Activated CD4-positive, alpha-beta T cell treated with anti-CD3 and anti-CD28 coated beads, Interleukin-2, amount 50 U/mL, for 48 hours (primary cell): ENCODE measurements around the gene BSN.

Experiments used
- DNase-seq, 2 experiments: peaks; one replicate each; pipeline ENCODE4 v3.0.0-alpha.2; 2020

Gene BSN

DNA sequence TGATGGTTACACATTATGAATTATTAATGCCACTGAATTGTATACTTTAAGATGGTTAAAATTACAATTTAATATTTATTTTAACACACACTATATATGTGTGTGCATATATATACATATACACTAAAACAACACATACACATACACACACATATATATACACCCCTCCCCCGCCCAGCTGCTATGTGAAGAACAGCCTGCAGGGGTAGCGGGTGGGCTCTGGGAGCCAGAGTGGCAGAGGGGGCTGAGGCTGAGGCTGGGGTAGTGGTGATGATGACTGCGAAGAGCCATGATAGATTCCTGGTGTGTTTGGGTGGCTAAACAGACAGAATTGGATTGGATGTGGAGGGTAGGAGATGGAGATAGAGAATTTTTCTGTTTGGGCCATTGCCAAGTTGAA lies 80.5 kb downstream of the BSN start:
- DNase-seq = no peak

DNA sequence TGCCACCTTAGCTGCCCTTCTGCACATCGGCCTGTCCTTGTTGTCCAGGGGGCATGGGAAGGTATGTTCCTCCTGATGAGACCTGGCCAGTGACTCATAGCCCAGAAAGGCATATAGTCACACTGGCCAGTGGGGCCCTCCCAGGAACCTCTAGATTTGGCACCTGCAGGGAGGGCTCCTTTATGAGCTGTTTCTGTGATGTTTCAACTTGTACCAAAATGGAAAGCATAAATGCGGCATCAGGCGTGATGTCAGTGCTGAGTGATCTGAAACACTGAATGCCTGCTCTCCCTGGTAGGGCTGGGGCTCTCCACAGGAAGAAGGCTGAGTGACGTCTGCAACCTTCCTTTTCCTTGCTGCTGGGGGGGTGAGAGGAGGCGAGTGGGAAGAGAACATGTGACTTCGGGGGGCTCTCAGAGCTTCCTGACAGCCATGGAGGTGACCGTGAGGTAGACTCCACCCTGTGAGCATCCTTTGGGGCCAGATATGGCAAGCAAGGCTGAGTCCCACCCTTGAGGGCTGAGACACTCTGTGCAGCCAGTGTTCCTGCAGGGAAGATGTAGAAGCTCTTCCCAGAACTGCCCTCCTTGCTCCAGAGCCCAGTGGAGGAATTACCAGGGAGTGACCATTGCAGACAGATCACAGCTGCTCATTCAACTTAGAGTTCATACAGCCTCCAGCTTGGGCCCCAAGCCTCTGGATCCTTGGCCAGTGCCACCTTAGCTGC lies 82.8 kb downstream of the BSN start:
- DNase-seq = peak in 1 of 2 experiments; percentile 13

DNA sequence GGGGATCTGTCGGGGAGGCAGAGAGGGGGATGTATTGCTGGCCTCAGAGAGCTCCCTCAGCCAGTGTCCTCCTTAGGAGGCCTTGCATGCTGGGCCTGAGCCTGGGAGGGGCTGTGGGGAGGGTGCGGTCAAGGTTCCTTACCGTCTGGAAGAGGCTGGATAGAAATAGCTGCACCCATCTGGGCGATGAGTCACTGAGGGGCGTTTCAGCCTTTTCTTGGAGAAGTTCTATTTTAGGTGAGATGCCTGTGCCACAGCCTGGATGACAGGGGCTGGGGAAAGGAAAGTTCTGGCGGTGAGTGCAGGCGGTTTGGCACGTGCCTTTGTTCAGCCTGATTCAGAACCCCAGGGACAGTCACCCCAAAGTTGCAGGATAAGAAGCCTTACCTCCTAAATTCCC lies 84.2 kb downstream of the BSN start:
- no peak for DNase-seq

DNA sequence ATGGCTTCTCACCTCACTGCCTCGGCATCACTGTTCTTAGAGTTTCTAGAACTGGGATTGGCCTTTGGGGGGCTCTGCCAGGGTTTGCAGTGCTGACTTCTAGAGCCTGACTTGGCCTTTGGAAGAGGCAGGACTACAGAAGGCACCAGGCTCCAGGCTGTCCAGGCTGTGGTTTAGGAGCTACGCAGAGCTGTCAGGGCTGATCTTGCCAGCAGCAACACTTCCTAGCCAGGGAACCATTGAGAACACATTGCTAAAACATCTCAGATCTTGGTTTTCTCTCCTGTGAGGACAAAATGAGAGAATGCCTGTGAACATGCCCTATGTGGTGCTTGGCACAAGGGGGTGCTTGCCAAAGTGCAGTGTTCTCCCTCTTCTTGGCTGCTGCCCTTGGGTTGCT lies 85.3 kb downstream of the BSN start:
- DNase-seq = no peak

DNA sequence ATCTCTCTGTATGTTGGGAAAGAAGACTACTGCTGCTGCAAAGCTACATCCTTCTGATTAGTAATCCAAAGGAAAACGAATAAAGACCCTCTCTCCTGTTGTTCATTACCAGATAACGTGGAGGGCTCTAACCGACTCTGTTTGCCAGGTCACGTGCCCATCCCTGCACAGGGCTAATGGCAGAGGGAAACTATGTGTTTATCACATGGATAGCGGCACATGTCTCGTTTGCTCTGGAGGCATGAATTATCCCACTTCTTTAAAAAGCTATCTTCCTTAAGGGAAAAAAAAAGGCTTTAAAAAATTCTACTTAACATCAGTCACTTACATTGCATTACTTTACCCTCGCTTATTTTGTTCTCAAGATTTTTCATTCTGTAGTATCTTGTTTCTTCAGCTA lies 87.0 kb downstream of the BSN start:
- DNase-seq = no peak

DNA sequence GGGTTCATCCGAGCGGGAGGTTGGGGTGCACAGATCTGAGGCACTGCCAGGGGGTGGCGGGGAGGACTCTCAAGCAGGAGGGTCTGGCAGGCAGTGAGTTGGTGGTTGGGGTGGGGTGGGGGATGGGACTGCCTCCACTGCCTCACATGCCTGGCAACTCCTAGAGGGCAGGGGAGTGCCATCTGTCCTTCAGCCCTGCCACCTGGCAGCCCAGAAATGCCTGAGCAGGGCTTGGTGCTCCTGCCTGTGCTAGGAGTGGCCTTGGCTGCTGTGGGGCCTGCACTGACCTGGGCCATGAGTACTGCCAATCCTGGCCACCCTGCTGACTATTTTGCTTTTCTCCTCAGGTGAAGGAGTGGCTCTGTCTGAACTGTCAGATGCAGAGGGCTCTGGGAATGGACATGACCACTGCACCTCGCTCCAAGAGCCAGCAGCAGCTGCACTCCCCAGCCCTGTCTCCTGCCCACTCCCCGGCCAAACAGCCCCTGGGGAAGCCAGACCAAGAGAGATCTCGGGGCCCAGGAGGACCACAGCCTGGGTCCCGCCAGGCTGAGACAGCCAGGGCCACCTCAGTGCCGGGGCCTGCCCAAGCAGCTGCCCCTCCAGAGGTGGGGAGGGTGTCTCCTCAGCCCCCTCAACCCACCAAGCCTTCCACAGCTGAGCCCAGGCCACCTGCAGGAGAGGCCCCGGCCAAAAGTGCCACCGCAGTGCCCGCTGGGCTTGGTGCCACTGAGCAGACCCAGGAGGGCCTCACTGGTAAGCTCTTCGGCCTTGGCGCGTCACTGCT lies 87.8 kb downstream of the BSN start:
- no peak for DNase-seq

DNA sequence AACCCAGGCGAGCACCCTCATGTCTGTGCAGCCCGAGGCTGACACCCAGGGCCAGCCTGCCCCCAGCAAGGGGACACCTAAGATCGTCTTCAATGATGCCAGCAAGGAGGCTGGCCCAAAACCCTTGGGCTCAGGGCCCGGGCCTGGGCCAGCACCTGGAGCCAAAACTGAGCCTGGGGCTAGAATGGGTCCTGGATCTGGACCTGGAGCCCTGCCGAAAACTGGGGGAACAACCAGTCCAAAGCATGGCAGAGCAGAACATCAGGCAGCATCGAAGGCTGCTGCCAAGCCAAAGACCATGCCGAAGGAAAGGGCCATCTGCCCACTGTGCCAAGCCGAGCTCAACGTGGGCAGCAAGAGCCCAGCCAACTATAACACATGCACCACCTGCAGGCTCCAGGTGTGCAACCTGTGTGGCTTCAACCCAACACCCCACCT lies 88.5 kb downstream of the BSN start:
- DNase-seq = no peak

DNA sequence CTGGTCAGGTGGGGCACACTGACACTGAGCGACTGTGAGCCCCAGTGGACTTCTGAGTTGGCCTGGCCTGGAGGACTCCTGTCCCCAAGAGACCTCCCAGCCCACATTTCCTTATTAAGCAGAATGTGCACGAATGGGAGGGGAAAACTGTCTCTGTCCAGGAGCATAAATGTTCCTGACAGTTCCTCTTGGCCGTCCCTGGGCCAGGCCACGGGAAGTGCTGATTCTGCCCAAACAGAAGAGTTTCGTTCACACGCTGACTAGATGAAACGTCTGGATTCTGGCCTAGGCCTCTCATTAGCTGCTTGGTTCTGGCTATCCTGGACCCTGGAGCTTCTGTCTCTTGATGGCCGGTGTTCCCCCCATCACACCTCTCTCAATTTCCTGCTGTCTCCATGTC lies 90.4 kb downstream of the BSN start:
- DNase-seq = no peak

DNA sequence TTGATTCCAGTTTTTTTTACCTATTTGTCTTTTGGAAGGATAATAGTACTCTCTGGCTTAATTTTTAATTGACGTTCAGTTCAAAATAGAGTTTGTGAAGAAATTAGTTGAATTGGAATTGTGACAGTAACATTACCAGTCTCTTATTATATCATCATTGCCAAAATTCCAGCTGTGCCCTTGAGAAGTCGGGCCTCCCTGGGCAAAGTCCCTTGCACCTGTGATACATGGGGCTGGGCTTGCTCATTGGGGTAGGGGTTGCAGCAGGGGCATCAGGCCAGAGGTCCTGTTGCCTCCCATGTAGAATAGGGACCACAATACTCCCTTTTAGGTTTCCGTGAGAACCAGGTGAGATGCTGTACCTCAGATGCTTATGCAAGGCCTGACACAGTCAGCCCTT lies 92.0 kb downstream of the BSN start:
- no peak for DNase-seq

DNA sequence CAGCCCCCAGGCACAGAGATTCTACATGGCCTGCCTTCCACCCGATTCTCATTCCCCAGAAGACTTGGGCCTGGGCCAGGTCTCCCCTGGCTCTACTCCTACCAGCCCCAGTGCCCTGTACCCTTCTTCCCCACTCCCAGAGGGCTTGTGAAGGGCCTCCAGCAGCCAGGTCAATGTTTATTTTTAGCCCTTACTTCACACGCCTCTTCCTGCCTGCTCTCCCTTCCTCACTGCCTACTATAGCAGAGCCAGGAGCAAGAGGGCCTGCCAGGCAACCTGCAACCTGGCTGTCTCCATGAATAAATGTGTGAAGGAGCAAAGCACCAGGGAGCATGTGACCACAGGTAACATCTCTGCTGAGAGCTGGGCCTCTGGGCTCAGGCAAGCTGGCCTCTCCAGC lies 93.5 kb downstream of the BSN start:
- no peak for DNase-seq

DNA sequence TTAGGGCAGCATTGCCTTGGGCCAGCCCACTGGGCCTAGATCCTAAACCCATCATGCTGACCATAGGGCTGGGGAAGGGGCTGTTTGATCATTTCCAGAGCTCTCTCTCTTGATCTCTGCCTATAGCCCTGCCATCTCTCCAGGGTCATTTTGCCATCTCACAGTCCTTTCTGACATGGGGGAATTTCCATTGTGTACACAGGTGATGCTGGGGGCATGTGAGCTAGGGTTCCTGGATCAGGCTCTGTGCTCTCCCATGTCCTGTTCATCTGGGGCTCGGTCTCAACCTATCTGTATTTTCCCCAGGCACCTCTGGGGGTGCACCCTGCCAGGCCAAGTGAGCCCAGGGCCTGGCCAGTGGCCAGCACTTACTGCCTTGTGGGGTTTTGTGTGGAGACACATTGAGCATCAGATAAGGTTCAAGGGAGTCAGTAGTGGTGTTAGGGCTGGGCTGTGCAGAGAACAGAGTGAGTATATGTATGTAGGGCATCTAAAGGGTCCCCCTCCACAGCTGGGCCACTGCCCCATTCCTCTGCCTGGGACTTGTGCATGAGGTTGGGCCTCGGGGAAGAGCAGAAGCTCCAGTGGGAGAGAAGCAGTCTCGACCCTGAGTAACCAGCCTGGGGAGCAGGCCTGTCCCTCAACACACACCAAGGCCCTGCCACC lies 94.2 kb downstream of the BSN start:
- no peak for DNase-seq

DNA sequence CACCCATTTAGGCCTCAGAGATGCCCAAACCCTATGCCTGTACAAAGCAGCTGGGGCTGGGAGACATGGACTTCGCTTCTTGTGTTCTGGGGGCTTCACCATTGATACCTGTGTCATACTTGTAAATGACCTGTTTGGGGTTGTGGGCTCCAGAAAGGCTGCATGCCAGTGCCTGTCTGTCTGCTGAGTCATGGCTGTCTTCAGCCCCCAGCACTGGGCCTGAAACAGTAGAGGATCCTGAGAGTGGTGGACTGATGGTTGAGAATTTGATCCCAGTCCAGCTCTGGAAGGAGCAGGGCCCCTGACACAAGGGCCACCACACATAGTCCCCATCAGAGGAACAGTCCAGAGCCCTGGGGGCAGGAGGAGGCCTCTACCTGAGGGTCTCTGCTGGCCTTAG lies 95.3 kb downstream of the BSN start:
- no peak for DNase-seq

DNA sequence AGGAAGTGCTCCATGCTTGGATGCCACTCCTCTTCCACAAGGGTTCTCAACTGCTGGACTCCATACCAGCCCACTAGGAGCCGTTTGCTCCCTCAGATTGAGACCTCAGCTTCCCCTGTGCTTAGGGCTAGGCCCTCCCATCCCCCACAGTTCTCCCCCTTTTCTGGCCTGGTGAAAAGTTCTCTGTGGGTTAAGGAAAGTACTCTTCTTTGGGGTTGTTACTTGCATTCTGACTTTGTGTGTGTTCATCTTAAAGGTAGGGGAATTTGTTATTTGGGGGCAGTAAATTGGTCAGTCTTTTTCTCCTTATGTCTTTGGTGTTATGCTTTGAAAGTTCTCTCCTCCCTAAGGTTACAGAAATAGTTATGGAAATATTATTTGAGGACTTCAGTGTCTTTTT lies 95.9 kb downstream of the BSN start:
- DNase-seq = no peak

DNA sequence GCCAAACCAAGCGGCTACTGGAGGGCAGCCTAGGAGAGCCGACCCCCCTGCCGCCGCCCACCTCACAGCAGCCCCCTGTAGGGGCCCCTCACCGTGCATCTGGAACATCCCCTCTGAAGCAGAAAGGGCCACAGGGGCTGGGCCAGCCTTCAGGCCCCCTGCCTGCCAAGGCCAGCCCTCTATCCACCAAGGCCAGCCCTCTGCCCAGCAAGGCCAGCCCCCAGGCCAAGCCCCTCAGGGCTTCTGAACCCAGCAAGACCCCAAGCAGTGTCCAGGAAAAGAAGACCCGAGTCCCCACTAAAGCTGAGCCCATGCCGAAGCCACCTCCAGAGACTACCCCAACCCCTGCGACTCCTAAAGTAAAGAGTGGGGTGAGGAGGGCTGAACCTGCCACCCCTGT lies 96.4 kb downstream of the BSN start:
- DNase-seq = no peak

DNA sequence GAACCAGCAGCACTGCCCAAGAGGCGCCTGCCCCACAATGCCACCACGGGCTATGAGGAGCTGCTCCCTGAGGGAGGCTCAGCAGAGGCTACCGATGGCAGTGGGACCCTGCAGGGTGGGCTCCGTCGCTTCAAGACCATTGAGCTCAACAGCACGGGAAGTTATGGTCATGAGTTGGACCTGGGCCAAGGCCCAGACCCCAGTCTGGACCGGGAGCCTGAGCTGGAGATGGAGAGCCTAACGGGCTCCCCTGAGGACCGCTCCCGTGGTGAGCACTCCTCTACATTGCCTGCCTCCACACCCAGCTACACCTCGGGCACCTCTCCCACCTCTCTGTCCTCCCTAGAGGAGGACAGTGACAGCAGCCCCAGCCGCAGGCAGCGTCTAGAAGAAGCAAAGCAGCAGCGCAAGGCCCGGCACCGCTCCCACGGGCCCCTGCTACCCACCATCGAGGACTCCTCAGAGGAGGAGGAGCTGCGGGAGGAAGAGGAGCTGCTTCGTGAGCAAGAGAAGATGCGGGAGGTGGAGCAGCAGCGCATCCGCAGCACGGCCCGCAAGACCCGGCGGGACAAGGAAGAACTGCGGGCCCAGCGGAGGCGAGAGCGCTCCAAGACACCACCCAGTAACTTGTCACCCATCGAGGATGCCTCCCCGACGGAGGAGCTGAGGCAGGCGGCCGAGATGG lies 98.1 kb downstream of the BSN start:
- DNase-seq = no peak

DNA sequence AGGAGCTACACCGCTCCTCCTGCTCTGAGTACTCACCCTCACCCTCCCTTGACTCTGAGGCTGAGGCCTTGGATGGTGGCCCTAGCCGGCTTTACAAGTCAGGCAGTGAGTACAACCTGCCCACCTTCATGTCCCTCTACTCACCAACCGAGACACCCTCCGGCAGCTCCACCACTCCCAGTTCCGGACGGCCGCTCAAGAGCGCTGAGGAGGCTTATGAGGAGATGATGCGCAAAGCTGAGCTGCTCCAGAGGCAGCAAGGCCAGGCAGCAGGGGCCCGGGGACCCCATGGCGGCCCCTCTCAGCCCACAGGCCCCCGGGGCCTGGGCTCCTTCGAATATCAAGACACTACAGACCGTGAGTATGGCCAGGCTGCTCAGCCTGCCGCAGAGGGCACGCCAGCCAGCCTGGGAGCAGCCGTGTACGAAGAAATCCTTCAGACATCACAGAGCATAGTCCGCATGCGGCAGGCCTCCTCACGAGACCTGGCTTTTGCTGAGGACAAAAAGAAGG lies 98.7 kb downstream of the BSN start:
- no peak for DNase-seq

DNA sequence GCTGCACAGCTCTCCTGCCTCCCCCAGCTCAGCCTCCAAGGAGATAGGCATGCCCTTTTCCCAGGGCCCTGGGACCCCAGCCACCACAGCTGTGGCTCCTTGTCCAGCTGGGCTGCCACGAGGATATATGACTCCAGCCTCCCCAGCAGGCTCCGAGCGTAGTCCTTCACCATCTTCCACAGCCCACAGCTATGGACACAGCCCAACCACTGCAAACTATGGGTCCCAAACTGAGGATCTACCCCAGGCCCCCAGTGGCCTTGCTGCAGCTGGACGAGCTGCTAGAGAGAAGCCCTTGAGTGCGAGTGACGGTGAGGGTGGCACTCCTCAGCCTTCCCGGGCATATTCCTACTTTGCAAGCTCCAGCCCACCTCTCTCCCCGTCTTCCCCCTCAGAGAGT lies 99.3 kb downstream of the BSN start:
- DNase-seq = no peak

DNA sequence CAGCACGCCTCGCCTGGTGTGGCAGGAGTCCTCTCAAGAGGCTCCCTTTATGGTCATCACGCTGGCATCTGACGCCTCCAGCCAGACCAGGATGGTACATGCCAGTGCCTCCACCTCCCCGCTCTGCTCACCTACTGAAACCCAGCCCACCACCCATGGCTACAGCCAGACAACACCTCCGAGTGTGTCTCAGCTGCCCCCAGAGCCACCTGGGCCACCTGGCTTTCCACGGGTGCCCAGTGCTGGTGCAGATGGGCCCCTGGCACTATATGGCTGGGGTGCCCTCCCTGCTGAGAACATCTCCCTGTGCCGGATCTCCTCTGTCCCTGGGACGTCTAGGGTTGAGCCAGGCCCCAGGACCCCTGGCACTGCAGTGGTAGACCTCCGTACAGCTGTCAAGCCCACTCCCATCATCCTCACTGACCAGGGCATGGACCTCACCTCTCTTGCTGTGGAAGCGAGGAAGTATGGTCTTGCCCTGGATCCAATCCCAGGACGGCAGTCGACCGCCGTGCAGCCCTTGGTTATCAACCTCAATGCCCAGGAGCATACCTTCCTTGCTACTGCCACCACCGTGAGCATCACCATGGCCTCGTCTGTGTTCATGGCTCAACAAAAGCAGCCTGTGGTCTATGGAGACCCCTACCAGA lies 100.0 kb downstream of the BSN start:
- no peak for DNase-seq

DNA sequence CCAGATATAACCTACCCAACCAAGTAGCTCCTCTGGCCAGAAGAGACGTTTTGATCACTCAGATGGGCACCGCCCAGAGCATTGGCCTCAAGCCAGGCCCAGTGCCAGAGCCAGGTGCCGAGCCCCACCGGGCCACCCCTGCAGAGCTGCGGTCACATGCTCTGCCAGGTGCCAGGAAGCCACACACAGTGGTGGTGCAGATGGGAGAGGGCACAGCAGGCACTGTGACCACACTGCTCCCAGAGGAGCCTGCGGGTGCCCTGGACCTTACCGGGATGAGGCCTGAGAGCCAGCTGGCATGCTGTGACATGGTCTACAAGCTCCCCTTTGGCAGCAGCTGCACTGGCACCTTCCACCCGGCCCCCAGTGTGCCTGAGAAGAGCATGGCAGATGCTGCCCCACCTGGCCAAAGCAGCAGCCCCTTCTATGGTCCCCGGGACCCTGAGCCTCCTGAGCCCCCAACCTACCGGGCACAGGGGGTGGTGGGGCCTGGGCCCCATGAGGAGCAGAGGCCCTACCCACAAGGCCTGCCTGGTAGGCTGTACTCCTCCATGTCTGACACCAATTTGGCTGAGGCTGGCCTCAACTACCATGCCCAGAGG lies 100.8 kb downstream of the BSN start:
- no peak for DNase-seq

DNA sequence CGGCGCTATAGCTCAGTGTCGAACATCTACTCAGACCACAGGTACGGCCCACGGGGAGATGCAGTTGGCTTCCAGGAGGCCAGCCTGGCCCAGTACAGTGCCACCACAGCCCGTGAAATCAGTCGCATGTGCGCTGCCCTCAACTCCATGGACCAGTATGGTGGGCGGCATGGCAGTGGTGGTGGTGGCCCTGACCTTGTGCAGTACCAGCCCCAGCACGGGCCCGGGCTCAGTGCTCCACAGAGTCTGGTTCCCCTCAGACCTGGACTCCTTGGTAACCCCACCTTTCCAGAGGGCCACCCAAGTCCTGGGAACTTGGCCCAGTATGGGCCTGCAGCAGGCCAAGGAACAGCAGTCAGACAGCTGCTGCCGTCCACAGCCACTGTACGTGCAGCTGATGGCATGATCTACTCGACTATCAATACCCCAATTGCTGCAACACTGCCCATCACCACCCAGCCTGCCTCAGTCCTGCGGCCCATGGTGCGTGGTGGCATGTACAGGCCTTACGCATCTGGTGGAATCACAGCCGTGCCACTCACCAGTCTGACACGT lies 101.5 kb downstream of the BSN start:
- DNase-seq = no peak

DNA sequence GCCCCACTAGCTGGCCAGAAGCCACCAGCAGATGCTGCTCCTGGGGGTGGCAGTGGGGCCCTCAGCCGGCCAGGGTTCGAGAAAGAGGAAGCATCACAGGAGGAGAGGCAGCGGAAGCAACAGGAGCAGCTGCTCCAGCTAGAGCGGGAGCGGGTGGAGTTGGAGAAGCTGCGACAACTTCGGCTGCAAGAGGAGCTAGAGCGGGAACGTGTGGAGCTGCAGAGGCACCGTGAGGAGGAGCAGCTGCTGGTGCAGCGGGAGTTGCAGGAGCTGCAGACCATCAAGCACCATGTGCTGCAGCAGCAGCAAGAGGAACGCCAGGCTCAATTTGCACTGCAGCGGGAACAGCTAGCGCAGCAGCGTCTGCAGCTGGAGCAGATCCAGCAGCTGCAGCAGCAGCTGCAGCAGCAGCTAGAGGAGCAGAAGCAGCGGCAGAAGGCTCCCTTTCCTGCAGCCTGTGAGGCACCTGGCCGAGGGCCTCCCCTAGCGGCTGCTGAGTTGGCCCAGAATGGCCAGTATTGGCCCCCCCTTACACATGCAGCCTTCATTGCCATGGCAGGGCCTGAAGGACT lies 102.3 kb downstream of the BSN start:
- DNase-seq = no peak
